HCT116 (cell line): Measurements from ENCODE around the gene TLR4.

Experiments used
- CEBPB ChIP-seq: IDR thresholded peaks from 2 replicates; pipeline ENCODE4 v1.6.1; 2012; ENCODE audit warnings: low read depth
- CTCF ChIP-seq, 3 experiments: fragments of 200-600 bp in 1 of 3; sonication (generic) in 1 of 3; IDR thresholded peaks in 2 of 3; conservative IDR thresholded peaks in 1 of 3; 2 replicates each; pipeline ENCODE4 v1.5.1; 2012 to 2017; ENCODE audit warnings: low read depth in 2 of 3, low read length in 2 of 3, antibody characterized with exemption in 1 of 3, borderline replicate concordance in 1 of 3, control low read depth in 1 of 3, mild to moderate bottlenecking in 1 of 3, mixed read lengths in 1 of 3, mixed run types in 1 of 3, moderate library complexity in 1 of 3; ENCODE audit not compliant: insufficient read depth in 1 of 3
- EZH2 ChIP-seq: fragments of 200-600 bp; sonication (generic); IDR thresholded peaks from 2 replicates; pipeline ENCODE4 v1.6.1; 2017; ENCODE audit warnings: antibody characterized with exemption, mixed run types
- FOSL1 ChIP-seq: IDR thresholded peaks from 2 replicates; pipeline ENCODE4 v1.6.1; 2012; ENCODE audit warnings: low read depth
- POLR2AphosphoS5 ChIP-seq: IDR thresholded peaks from 2 replicates; pipeline ENCODE4 v1.6.1; 2011; ENCODE audit warnings: mild to moderate bottlenecking, low read depth, low read length, moderate library complexity
- REST ChIP-seq: IDR thresholded peaks from 2 replicates; pipeline ENCODE4 v1.6.1; 2012; ENCODE audit warnings: low read depth
- YY1 ChIP-seq: IDR thresholded peaks from 2 replicates; pipeline ENCODE4 v1.6.1; 2011; ENCODE audit warnings: low read length, low read depth, moderate library complexity, mild to moderate bottlenecking; ENCODE audit not compliant: insufficient replicate concordance; ENCODE audit errors: extremely low read depth

- TF ChIP-seq POLR2AphosphoS5 (no peak), CTCF (IDR thresholded peaks at IDR 0.05 in 2 of 3, conservative IDR thresholded peaks at IDR 0.05 in 1 of 3; ENCODE audit: borderline replicate concordance in 1 of 3, insufficient read depth in 1 of 3, low read depth in 2 of 3, low read length in 2 of 3) (no peak), REST (no peak), YY1 (no peak), CEBPB (no peak), FOSL1 (no peak), EZH2 (no peak)
Measured at GRCh38 chr9:117707561-117707960, 3.4 kb downstream of the TLR4 start.
